GM18868 (cell line): Measurements from ENCODE around the gene MRPL16.

Experiments used
- ATAC-seq: cut with Tn5 transposase; IDR thresholded peaks from one replicate; pipeline ENCODE4 v1.9.1; 2021; ENCODE audit warnings: mild to moderate bottlenecking, moderate library complexity; ENCODE audit not compliant: unreplicated experiment

Gene MRPL16

DNA sequence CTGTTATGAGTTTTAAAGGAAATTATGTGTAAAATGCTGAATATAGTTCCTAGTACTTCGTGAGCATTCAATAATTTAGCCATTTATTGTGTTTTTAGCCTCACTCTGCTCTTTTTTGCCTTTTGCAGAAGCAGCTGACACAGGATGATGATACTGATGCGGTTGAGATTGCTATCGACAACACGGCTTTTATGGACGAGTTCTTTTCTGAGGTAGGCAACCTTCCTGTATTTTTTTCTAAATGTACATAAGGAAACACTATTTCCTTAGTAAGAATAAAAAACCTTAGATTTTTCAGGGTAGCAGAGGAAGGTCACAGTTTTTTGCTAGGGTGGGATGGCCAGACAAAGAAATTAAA lies 37.5 kb downstream of the MRPL16 start:
- no peak for ATAC-seq

GRCh38 chr11:59771605-59772004 lies 39.0 kb downstream of the MRPL16 start:
- no peak for ATAC-seq

GRCh38 chr11:59770869-59771268 lies 39.7 kb downstream of the MRPL16 start:
- no peak for ATAC-seq

GRCh38 chr11:59770319-59770718 lies 40.3 kb downstream of the MRPL16 start:
- ATAC-seq: no peak

DNA sequence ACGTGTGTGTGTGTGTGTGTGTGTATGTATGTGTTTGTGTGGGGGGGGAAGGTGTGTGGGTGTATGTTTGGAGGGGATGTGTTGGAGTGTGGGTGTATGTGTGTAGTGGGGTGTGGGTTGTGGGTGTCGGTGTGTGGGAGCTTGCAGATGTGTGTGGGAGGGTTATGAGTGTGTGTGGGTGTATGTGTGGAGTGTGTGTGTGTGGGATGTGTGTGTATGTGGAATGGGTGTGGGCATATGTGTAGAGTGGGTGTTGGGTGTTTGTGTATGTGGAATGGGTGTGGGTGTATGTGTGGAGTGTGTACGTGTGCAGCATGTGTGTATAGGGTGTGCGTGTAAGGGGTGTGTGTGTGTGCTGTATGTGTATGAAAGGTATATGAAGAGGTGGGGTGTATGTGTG lies 40.8 kb downstream of the MRPL16 start:
- no peak for ATAC-seq

- ATAC-seq: no peak
Measured at GRCh38 chr11:59769111-59769510, 41.5 kb downstream of the MRPL16 start.

DNA sequence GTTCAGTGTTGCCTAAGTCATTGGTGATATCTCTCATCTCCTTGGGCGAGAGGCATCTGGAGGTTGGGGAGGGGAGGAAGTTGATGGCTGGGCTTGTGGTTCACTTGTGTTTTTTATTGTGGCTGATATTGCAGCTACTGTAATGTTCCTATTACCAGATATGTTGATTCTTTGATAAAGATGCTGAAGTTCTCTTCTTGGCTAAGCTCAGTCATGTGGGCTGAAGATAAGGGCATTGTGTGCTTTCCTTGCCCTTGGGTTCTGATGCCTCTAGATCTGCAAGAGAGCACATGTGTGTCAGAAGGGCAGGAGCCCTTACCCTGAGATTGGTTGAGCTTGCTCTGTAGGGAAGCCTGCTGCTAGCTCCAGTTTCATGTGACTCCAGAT lies 43.4 kb downstream of the MRPL16 start:
- ATAC-seq: no peak

DNA sequence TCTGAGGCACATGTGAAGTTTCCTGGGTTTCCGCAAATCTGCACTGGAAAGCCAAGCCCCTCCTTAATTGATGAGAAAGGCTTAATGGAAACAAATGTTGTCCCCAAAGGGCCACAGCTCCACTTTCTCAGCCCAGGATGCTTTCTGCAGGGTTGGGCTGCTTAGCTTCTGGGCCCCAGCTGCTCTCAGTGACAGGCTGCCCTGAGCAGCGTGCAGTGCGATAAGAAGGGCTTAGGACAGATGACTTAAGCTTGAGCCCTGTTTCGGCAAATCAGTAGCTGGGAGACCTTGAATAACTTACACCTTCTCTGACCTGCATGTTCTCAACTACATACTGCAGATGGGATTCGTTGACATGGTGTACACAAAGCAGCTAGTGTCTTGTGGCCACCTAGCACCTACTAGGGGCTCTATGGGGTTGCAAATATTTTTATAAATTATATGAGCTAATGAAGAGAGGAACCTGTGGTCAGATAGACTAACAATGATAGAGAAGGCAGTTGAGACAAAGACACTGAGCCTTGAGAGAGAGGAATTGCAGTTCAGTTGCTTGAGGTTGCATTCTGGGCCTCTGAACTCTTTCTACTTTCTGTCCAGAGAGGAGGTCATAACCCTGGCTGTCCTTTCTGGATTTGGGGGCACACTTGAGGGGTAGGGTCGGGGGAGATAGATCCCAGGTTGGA lies 43.9 kb downstream of the MRPL16 start:
- no peak for ATAC-seq

DNA sequence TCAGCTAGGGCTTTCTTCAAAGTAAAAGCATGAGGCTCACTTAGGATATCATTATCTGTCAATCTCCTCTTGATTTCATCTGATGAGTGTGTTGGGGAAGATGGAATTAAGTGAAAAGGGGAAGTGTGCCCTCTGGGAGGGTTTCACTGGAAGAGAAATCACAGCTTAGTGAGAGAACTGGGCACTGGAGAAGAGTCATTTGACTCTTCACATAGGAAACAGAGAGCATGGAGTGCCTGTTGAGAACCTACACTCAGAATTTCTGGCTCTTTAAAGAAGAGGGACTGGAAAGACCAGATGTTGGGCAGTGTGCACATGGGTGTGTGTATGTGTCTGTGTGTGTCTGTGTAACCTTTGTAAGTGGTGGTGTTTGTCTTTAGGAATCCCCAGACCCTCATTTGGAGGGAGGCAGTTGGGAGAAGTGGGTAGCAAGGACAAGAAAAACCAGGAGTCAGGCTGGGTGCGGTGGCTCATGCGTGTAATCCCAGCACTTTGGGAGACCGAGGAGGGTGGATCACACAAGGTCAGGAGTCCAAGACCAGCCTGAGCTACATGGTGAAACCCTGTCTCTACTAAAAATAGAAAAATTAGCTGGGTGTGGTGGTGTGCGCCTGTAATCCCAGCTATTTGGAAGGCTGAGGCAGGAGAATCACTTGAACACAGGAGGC lies 45.4 kb downstream of the MRPL16 start:
- ATAC-seq: no peak

DNA sequence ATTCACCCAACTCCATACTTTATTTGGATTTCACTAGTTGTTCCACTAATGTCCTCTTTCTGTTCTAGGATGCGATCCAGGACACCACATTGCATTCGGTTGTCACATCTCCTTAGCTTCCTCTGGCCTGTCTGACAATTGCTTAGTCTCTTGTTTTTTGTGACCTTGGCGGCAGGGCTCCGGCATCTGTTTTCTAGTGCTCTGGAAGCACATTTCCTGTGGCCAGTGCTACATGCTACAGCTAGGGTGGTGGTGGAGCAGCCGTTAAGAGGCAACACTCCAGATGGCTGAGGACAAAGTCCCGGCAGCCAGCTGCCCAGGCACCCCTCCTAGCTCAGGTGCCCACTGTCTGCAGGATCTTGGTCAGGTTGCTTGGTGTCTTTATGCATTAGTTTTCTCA lies 48.6 kb downstream of the MRPL16 start:
- ATAC-seq: no peak

DNA sequence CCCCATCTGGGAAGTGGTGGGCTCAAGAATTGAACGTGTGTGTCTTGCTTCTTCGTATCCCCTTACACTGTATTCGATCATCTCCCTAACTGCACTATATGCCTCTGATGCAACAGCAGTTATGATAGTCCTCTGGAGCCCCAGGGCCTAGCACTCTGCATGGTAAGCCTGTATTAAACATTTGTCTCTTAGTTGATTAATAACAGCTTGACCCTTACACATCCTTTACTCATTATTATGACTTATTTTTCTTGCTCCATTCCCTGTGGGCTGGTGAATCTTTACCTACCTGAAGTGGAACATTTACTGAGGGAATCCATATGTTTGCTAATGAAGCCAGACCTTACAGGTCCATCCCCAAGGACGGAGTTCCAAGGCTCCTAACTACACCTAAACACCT lies 49.8 kb downstream of the MRPL16 start:
- no peak for ATAC-seq

DNA sequence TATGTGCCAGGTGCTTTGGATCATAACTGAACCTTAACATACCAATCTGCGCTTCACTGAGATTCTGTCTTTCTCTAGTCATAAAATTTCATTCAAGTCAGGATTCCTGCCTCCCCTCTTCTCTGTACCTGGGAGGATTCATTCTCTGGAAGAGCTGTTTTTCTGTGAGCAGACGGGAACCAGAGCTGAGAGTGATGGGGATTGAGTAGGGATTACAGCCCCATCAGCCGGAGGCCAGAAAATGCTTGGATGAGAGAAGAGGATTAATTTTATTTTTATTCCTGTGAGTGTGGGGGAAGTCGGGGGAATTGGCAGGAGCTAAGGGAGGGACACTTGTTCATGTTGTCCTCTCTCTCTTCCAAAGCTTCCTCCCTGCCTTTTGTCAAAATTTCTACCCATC lies 50.7 kb downstream of the MRPL16 start:
- ATAC-seq: no peak

GRCh38 chr11:59758401-59759037 lies 52.1 kb downstream of the MRPL16 start:
- no peak for ATAC-seq

- peak; percentile 49 for ATAC-seq
Measured at GRCh38 chr11:59756845-59757244, 53.7 kb downstream of the MRPL16 start.

DNA sequence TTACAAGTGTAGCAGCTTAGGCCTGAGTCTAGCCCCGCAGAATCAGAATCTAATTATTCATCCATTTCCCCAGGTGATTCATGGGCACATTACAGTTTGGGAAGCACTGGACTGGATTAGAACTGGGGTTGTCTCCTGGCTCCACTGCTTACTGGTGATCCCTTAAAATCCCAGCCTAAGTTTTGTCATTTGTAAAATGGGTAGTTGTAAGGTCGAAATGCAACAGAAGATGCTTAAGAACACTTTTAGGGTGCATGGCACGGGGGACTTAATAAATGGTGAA lies 54.1 kb downstream of the MRPL16 start:
- ATAC-seq: no peak
